Measurements from ENCODE around the gene UVRAG.

DNA sequence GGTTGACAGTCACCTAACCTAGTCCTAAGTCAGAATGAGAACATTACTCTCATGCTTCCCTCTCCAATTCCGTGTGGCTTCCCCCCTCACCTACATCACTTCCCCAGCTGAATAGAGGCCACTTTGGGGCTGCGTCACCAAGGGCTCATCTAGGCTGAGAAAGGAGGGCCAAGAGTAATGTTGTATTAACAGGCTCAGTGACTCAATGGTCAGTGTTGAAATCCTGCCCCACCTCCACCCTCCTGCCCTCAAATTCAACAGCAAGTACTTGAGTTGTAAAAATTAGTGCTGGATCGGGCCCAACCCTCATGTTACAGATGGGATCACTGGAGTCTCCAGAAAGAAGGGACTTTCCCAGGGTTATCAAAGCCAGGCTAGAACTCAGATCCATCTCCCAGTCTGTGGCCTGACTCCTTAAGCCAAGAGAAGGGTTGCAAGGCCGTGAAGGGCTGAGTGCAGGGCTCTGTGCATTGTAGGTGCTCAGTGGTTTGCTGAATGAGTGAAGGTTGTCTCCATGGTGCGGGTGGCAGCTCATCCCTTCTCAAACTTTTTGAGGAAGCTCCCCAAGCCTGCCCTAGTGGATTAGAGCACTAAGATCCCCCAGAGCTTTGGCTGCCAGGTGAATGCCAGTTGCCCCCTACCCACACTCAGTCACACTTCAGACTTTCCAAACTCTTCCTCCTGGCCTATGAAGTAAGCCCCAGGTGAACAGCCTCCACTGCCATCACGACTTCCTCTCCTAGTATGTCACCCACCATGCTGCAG is 43.2 kb upstream of the UVRAG start:
- TF ChIP-seq, protein P1, sequence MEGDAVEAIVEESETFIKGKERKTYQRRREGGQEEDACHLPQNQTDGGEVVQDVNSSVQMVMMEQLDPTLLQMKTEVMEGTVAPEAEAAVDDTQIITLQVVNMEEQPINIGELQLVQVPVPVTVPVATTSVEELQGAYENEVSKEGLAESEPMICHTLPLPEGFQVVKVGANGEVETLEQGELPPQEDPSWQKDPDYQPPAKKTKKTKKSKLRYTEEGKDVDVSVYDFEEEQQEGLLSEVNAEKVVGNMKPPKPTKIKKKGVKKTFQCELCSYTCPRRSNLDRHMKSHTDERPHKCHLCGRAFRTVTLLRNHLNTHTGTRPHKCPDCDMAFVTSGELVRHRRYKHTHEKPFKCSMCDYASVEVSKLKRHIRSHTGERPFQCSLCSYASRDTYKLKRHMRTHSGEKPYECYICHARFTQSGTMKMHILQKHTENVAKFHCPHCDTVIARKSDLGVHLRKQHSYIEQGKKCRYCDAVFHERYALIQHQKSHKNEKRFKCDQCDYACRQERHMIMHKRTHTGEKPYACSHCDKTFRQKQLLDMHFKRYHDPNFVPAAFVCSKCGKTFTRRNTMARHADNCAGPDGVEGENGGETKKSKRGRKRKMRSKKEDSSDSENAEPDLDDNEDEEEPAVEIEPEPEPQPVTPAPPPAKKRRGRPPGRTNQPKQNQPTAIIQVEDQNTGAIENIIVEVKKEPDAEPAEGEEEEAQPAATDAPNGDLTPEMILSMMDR (IDR thresholded peaks at IDR 0.05; ENCODE audit: insufficient read depth, low read length) = no peak
- TF ChIP-seq POLR2AphosphoS5 (IDR thresholded peaks at IDR 0.05; ENCODE audit: low read depth) (no peak), GABPA (IDR thresholded peaks at IDR 0.05; ENCODE audit: low read depth) (no peak), SPI1 (IDR thresholded peaks at IDR 0.05; ENCODE audit: borderline replicate concordance, low read depth) (no peak)
- TF ChIP-seq, protein P2, sequence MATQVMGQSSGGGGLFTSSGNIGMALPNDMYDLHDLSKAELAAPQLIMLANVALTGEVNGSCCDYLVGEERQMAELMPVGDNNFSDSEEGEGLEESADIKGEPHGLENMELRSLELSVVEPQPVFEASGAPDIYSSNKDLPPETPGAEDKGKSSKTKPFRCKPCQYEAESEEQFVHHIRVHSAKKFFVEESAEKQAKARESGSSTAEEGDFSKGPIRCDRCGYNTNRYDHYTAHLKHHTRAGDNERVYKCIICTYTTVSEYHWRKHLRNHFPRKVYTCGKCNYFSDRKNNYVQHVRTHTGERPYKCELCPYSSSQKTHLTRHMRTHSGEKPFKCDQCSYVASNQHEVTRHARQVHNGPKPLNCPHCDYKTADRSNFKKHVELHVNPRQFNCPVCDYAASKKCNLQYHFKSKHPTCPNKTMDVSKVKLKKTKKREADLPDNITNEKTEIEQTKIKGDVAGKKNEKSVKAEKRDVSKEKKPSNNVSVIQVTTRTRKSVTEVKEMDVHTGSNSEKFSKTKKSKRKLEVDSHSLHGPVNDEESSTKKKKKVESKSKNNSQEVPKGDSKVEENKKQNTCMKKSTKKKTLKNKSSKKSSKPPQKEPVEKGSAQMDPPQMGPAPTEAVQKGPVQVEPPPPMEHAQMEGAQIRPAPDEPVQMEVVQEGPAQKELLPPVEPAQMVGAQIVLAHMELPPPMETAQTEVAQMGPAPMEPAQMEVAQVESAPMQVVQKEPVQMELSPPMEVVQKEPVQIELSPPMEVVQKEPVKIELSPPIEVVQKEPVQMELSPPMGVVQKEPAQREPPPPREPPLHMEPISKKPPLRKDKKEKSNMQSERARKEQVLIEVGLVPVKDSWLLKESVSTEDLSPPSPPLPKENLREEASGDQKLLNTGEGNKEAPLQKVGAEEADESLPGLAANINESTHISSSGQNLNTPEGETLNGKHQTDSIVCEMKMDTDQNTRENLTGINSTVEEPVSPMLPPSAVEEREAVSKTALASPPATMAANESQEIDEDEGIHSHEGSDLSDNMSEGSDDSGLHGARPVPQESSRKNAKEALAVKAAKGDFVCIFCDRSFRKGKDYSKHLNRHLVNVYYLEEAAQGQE (IDR thresholded peaks at IDR 0.05; ENCODE audit: insufficient replicate concordance, low read depth) = no peak

Measured in HL-60 (cell line).